GM20000 (cell line): Measurements from ENCODE around the gene C17orf78.
A peak's percentile ranks its signal among the peaks of the same experiment; 100 is the strongest.

Experiments
- DNase-seq: peaks from one replicate; pipeline ENCODE4 v3.0.0; 2012; ENCODE audit warnings: low spot score
- CTCF ChIP-seq: IDR thresholded peaks from 2 replicates; pipeline ENCODE4 v1.5.1; 2012; ENCODE audit warnings: mild to moderate bottlenecking, control low read depth; ENCODE audit errors: extremely low read depth, missing control alignments

Gene C17orf78

GRCh38 chr17:37373530-37374159 is 2.1 kb upstream of the C17orf78 start:
- peak; percentile 99 for TF ChIP-seq CTCF
- DNase-seq: peak; percentile 81

GRCh38 chr17:37382056-37382455 is 6.3 kb downstream of the C17orf78 start:
- TF ChIP-seq CTCF: no peak
- no peak for DNase-seq

- no peak for DNase-seq
- no peak for TF ChIP-seq CTCF
Observed at GRCh38 chr17:37384560-37385149, 8.9 kb downstream of the C17orf78 start.

GRCh38 chr17:37385474-37385990 is 9.7 kb downstream of the C17orf78 start:
- TF ChIP-seq CTCF: no peak
- DNase-seq: no peak

- no peak for TF ChIP-seq CTCF
- no peak for DNase-seq
Observed at GRCh38 chr17:37386462-37386861, 10.7 kb downstream of the C17orf78 start.

GRCh38 chr17:37388266-37388665 is 12.5 kb downstream of the C17orf78 start:
- no peak for TF ChIP-seq CTCF
- no peak for DNase-seq

GRCh38 chr17:37389160-37389559 is 13.4 kb downstream of the C17orf78 start:
- DNase-seq: no peak
- TF ChIP-seq CTCF: no peak
